Tibial artery (tissue), 4 donors: ENCODE data around the gene ZXDA.

Experiments
- DNase-seq, 2 donors: peaks; one replicate each; pipeline ENCODE4 v3.0.0-alpha.2; 2019
- H3K27ac ChIP-seq, 2 donors: fragments of 200-600 bp; sonication (generic) in 1 of 2; 1 replicate in 1 of 2; 2 replicates in 1 of 2; pipeline ENCODE4 v1.5.1; 2018 to 2019; ENCODE audit warnings: mild to moderate bottlenecking in 1 of 2
- H3K27me3 ChIP-seq, 2 donors: fragments of 200-600 bp; sonication (generic) in 1 of 2; one replicate each; pipeline versions ENCODE4 v1.5.1 to v1.6.0; 2016 to 2019
- H3K36me3 ChIP-seq, 3 donors: fragments of 200-600 bp; sonication (generic) in 2 of 3; one replicate each; pipeline ENCODE4 v1.5.1; 2016 to 2019; ENCODE audit warnings: mild to moderate bottlenecking in 2 of 3
- H3K4me1 ChIP-seq, 4 donors: fragments of 200-600 bp; sonication (generic) in 2 of 4; 1 replicate in 3 of 4; 2 replicates in 1 of 4; pipeline ENCODE4 v1.5.1; 2016 to 2019
- H3K4me3 ChIP-seq, 2 donors: fragments of 200-600 bp; sonication (generic) in 1 of 2; 1 replicate in 1 of 2; 2 replicates in 1 of 2; pipeline ENCODE4 v1.5.1; 2018 to 2019; ENCODE audit warnings: mild to moderate bottlenecking in 2 of 2
- H3K9me3 ChIP-seq, 3 donors: fragments of 200-600 bp; sonication (generic) in 1 of 3; one replicate each; pipeline ENCODE4 v1.5.1; 2016 to 2019
- CTCF ChIP-seq, 2 experiments: fragments of 200-600 bp in 1 of 2; fragments of 450-650 bp in 1 of 2; IDR thresholded peaks; one replicate each; pipeline ENCODE4 v1.5.1; 2017 to 2019; ENCODE audit warnings: antibody characterized with exemption in 2 of 2, mild to moderate bottlenecking in 1 of 2, moderate library complexity in 1 of 2
- intact Hi-C: fragments of 100-400 bp; cut with DNase I; formaldehyde crosslinking; loops from one replicate; pipeline ENCODE4 v1.15.0; 2023; ENCODE audit warnings: low total_unique reads

ZXDA gene

GRCh38 chrX:57900975-57901374 is 9.3 kb downstream of the ZXDA start:
- no peak for TF ChIP-seq CTCF (IDR thresholded peaks at IDR 0.05)
- H3K27ac ChIP-seq: peak overlapping the region in 1 of 2 donors; percentile 11
- peaks cover 0 to 4% (median 0%) of the 10 kb centered on the region in 3 donors for H3K9me3 ChIP-seq
- intact Hi-C loops: loop anchor here (10.0 kb wide), 1 partner anchor 306 kb away; the partner anchor contains the start of gene ZXDB
- peaks cover 0 to 22% (median 2%) of the 10 kb centered on the region in 4 donors for H3K4me1 ChIP-seq
- no peaks in the 10 kb centered on the region for H3K36me3 ChIP-seq
- DNase-seq: no peak
- H3K4me3 ChIP-seq: no peak overlapping the region
- H3K27me3 ChIP-seq: no peaks in the 10 kb centered on the region

- DNase-seq: no peak
- intact Hi-C loops: loop anchor here (10.0 kb wide), 1 partner anchor 305 kb away; the partner anchor contains the start of gene ZXDB
- no peak overlapping the region for H3K27ac ChIP-seq
- no peak for TF ChIP-seq CTCF (IDR thresholded peaks at IDR 0.05)
- no peak overlapping the region for H3K4me3 ChIP-seq
- no peaks in the 10 kb centered on the region for H3K36me3 ChIP-seq
- H3K9me3 ChIP-seq: peaks cover 0 to 4% (median 0%) of the 10 kb centered on the region in 3 donors
- peaks cover 0 to 22% (median 2%) of the 10 kb centered on the region in 4 donors for H3K4me1 ChIP-seq
- H3K27me3 ChIP-seq: no peaks in the 10 kb centered on the region
These were observed 10.4 kb downstream of the ZXDA start for GRCh38 chrX:57899906-57900305.

- Histone ChIP-seq H3K27ac (no peak overlapping the region), H3K4me1 (peaks cover 0 to 17% (median 0%) of the 10 kb centered on the region in 4 donors), H3K36me3 (no peaks in the 10 kb centered on the region), H3K4me3 (no peak overlapping the region), H3K27me3 (no peaks in the 10 kb centered on the region), H3K9me3 (peaks cover 0 to 4% (median 0%) of the 10 kb centered on the region in 3 donors)
- intact Hi-C loops: no loop called here
- no peak for DNase-seq
- no peak for TF ChIP-seq CTCF (IDR thresholded peaks at IDR 0.05)
These were observed 11.2 kb downstream of the ZXDA start for GRCh38 chrX:57899064-57899463.

GRCh38 chrX:57871463-57871862 is 38.8 kb downstream of the ZXDA start:
- intact Hi-C loops: no loop called here
- Histone ChIP-seq H3K27ac (no peak overlapping the region), H3K36me3 (no peaks in the 10 kb centered on the region), H3K4me3 (no peak overlapping the region), H3K4me1 (no peaks in the 10 kb centered on the region), H3K27me3 (no peaks in the 10 kb centered on the region), H3K9me3 (peaks cover 0 to 35% (median 18%) of the 10 kb centered on the region in 3 donors)
- no peak for TF ChIP-seq CTCF (IDR thresholded peaks at IDR 0.05)
- no peak for DNase-seq
